Muscle of leg (tissue), 9 donors: ENCODE results near the gene ANTKMT. TPM values are rescaled to one million over a fixed set of nuclear protein-coding genes. Genes with fewer than 3 reads are reported as not detected.

Experiments
- polyA plus RNA-seq, 8 donors: library from polyadenylated mRNA; unstranded; fragments of 120-200 nt; gene quantifications; one replicate each; pipeline versions ENCODE4 v1.2.1 to v1.2.3, GENCODE V29; 2013; ENCODE audit warnings: inconsistent platforms in 1 of 8, low replicate concordance in 1 of 8; ENCODE audit not compliant: insufficient read length in 8 of 8, insufficient read depth in 1 of 8
- total RNA-seq: library from RNA; stranded (reverse); fragments of 120-200 nt; gene quantifications from one replicate; pipeline ENCODE4 v1.2.4, GENCODE V29; 2013

ANTKMT gene
- total and polyA plus RNA-seq, 9 donors: 14.1 to 29.8 (median 16.1) TPM

Other genes starting within 250 kb of the ANTKMT start
- gene CAPN15, start 193.4 kb upstream of the ANTKMT start, total RNA-seq: 17.2 TPM
- 10 to 100 TPM; 20.0 to 36.7 (median 30.5) TPM for gene CAPN15, start 193.4 kb upstream of the ANTKMT start, polyA plus RNA-seq
- gene PRR35, start 160.8 kb upstream of the ANTKMT start, total RNA-seq: 0.13 TPM
- gene PRR35, start 160.8 kb upstream of the ANTKMT start, polyA plus RNA-seq: under 1 TPM in 7 of 8 donors, not detected in 1; 0.07 to 0.30 (median 0.13) TPM
- gene NHLRC4, start 154.1 kb upstream of the ANTKMT start, total RNA-seq: 1.5 TPM
- 1 to 10 TPM; 1.3 to 1.8 (median 1.5) TPM for gene NHLRC4, start 154.1 kb upstream of the ANTKMT start, polyA plus RNA-seq
- 12.2 TPM for gene PIGQ, start 151.2 kb upstream of the ANTKMT start, total RNA-seq
- 10 to 100 TPM; 14.1 to 23.2 (median 19.2) TPM for gene PIGQ, start 151.2 kb upstream of the ANTKMT start, polyA plus RNA-seq
- 9.4 TPM for gene RAB40C, start 131.1 kb upstream of the ANTKMT start, total RNA-seq
- 10 to 100 TPM; 10.3 to 15.4 (median 13.2) TPM for gene RAB40C, start 131.1 kb upstream of the ANTKMT start, polyA plus RNA-seq
- gene WFIKKN1, start 90.2 kb upstream of the ANTKMT start, total RNA-seq: 0.22 TPM
- under 1 TPM; 0.12 to 0.82 (median 0.39) TPM for gene WFIKKN1, start 90.2 kb upstream of the ANTKMT start, polyA plus RNA-seq
- 47.9 TPM for gene METTL26, start 84.8 kb upstream of the ANTKMT start, total RNA-seq
- gene METTL26, start 84.8 kb upstream of the ANTKMT start, polyA plus RNA-seq: 10 to 100 TPM; 39.3 to 59.1 (median 42.5) TPM
- 18.6 TPM for gene MCRIP2, start 79.3 kb upstream of the ANTKMT start, total RNA-seq
- gene MCRIP2, start 79.3 kb upstream of the ANTKMT start, polyA plus RNA-seq: 10 to 100 TPM in 4 of 8 donors, 1 to 10 TPM in 4; 7.7 to 16.8 (median 10.8) TPM
- 12.3 TPM for gene WDR90, start 71.8 kb upstream of the ANTKMT start, total RNA-seq
- 10 to 100 TPM; 10.6 to 30.5 (median 20.3) TPM for gene WDR90, start 71.8 kb upstream of the ANTKMT start, polyA plus RNA-seq
- 31.6 TPM for gene RHOT2, start 53.0 kb upstream of the ANTKMT start, total RNA-seq
- gene RHOT2, start 53.0 kb upstream of the ANTKMT start, polyA plus RNA-seq: 10 to 100 TPM; 45.1 to 88.7 (median 66.5) TPM
- gene RHBDL1, start 45.5 kb upstream of the ANTKMT start, total RNA-seq: 1.3 TPM
- 1 to 10 TPM in 6 of 8 donors, under 1 TPM in 2; 0.84 to 2.6 (median 1.7) TPM for gene RHBDL1, start 45.5 kb upstream of the ANTKMT start, polyA plus RNA-seq
- gene STUB1, start 40.7 kb upstream of the ANTKMT start, total RNA-seq: 70.7 TPM
- 100 to 1,000 TPM in 4 of 8 donors, 10 to 100 TPM in 4; 93.9 to 115 (median 100) TPM for gene STUB1, start 40.7 kb upstream of the ANTKMT start, polyA plus RNA-seq
- 20.7 TPM for gene JMJD8, start 36.8 kb upstream of the ANTKMT start, total RNA-seq
- 10 to 100 TPM; 27.3 to 40.2 (median 34.5) TPM for gene JMJD8, start 36.8 kb upstream of the ANTKMT start, polyA plus RNA-seq
- gene WDR24, start 30.7 kb upstream of the ANTKMT start, total RNA-seq: 2.0 TPM
- gene WDR24, start 30.7 kb upstream of the ANTKMT start, polyA plus RNA-seq: 10 to 100 TPM in 1 of 8 donors, 1 to 10 TPM in 7; 7.1 to 10.5 (median 8.9) TPM
- gene FBXL16, start 15.3 kb upstream of the ANTKMT start, total RNA-seq: not detected
- gene FBXL16, start 15.3 kb upstream of the ANTKMT start, polyA plus RNA-seq: under 1 TPM; 0.18 to 0.87 (median 0.42) TPM
- 35.6 TPM for gene METRN, start 6.0 kb upstream of the ANTKMT start, total RNA-seq
- 10 to 100 TPM; 33.3 to 49.6 (median 34.9) TPM for gene METRN, start 6.0 kb upstream of the ANTKMT start, polyA plus RNA-seq
- gene CCDC78, start 5.3 kb downstream of the ANTKMT start, total RNA-seq: 0.18 TPM
- 1 to 10 TPM in 7 of 8 donors, under 1 TPM in 1; 0.77 to 2.1 (median 1.3) TPM for gene CCDC78, start 5.3 kb downstream of the ANTKMT start, polyA plus RNA-seq
- 1.7 TPM for gene HAGHL, start 6.0 kb downstream of the ANTKMT start, total RNA-seq
- 1 to 10 TPM; 1.8 to 4.7 (median 2.9) TPM for gene HAGHL, start 6.0 kb downstream of the ANTKMT start, polyA plus RNA-seq
- 18.3 TPM for gene CIAO3, start 19.9 kb downstream of the ANTKMT start, total RNA-seq
- 10 to 100 TPM; 14.3 to 19.6 (median 17.5) TPM for gene CIAO3, start 19.9 kb downstream of the ANTKMT start, polyA plus RNA-seq
- 0.31 TPM for gene MSLN, start 39.6 kb downstream of the ANTKMT start, total RNA-seq
- gene MSLN, start 39.6 kb downstream of the ANTKMT start, polyA plus RNA-seq: 1 to 10 TPM in 4 of 8 donors, under 1 TPM in 4; 0.23 to 6.9 (median 0.93) TPM
- gene RPUSD1, start 67.2 kb downstream of the ANTKMT start, total RNA-seq: 9.4 TPM
- gene RPUSD1, start 67.2 kb downstream of the ANTKMT start, polyA plus RNA-seq: 10 to 100 TPM; 10.0 to 13.9 (median 12.0) TPM
- gene CHTF18, start 67.5 kb downstream of the ANTKMT start, total RNA-seq: 14.5 TPM
- gene CHTF18, start 67.5 kb downstream of the ANTKMT start, polyA plus RNA-seq: 10 to 100 TPM; 11.5 to 27.1 (median 18.0) TPM
- gene GNG13, start 79.6 kb downstream of the ANTKMT start, total RNA-seq: not detected
- under 1 TPM in 1 of 8 donors, not detected in 7; 0.20 TPM for gene GNG13, start 79.6 kb downstream of the ANTKMT start, polyA plus RNA-seq
- 10.2 TPM for gene LMF1, start 249.8 kb downstream of the ANTKMT start, total RNA-seq
- gene LMF1, start 249.8 kb downstream of the ANTKMT start, polyA plus RNA-seq: 10 to 100 TPM in 4 of 8 donors, 1 to 10 TPM in 4; 8.7 to 14.1 (median 10.2) TPM